ENCODE measurements around the gene GEMIN2. TPM values are rescaled to one million over a fixed set of nuclear protein-coding genes. Genes with fewer than 3 reads are reported as not detected.
A peak's percentile ranks its signal among the peaks of the same experiment; 100 is the strongest.

Gene GEMIN2
- total RNA-seq, 1 experiment from 2014 or later: 31.4 TPM

DNA sequence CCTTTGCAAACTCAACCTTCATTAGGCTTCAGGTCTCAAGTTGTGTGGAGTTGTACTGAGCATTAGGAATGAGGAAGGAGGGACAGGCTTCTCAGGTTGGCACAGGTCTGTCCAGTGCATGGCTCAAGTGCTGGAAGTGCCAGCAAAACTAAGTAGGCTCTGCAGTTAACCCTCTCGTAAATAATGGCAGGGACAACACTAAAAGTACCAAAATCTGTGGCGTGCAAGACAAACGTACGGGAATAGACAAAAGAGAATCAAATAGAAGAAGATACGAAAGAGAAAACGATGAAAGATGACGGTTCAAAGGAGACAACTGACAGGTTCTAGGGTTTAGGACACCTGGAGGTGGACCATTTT lies 55.4 kb downstream of the GEMIN2 start:
- CTCF ChIA-PET: interaction anchor here (0.6 to 1.0 kb wide), 4 partner anchors 62 to 199 kb away, joined by 3 to 9 read pairs (median 4); partner anchors contain the start of gene SEC23A
- BruUV-seq (replicated peaks): no TSS peak

DNA sequence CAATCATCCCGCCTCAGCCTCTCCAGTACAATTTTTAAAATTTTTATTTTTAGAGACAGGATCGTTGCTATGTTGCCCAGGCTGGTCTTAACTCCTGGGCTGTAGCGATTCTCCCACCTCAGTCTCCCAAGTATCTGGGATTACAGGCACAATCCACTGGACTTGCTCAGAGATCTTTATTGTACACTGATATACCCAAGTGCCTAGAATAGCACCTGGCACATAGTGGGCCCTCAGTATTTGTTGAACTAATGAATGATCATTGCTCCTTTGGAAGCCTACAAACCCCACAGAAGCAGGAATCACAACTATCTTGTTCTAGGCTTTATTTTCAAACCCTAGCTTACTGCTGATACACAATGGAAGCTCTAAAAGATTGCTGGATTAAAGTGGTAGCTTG lies 59.1 kb downstream of the GEMIN2 start:
- peaks cover 10% of the 10 kb centered on the region for H3K4me1 Mint-ChIP-seq (ENCODE audit: low read depth, unreplicated experiment)
- DNase-seq: no peak
- Histone ChIP-seq H3K9me3 (no peaks in the 10 kb centered on the region), H3K4me3 (ENCODE audit: low read depth, low read length) (no peak overlapping the region), H3K4me1 (peaks cover 15% of the 10 kb centered on the region; the same call in 1 of the 2 replicates), H3K27me3 (replicated peaks; ENCODE audit: control insufficient read depth, insufficient read depth, low read length) (no peaks in the 10 kb centered on the region), H3K36me3 (ENCODE audit: control insufficient read depth, insufficient read depth, low read length) (no peaks in the 10 kb centered on the region; the same call in 1 of the 2 replicates)
- BruUV-seq (replicated peaks): no TSS peak
- no peaks in the 10 kb centered on the region for H3K27me3 Mint-ChIP-seq (ENCODE audit: insufficient read depth, unreplicated experiment)
- no peak overlapping the region for H3K27ac Mint-ChIP-seq (ENCODE audit: unreplicated experiment)
- ChIA-PET POLR2A (interaction anchor here (0.6 kb wide), 1 partner anchor 48 kb away, joined by 4 read pairs; no protein-coding TSS in a partner anchor), CTCF (no interaction called here)
- peak overlapping the region; percentile 44 for H3K4me3 Mint-ChIP-seq (ENCODE audit: unreplicated experiment)
- TF ChIP-seq, protein P1, sequence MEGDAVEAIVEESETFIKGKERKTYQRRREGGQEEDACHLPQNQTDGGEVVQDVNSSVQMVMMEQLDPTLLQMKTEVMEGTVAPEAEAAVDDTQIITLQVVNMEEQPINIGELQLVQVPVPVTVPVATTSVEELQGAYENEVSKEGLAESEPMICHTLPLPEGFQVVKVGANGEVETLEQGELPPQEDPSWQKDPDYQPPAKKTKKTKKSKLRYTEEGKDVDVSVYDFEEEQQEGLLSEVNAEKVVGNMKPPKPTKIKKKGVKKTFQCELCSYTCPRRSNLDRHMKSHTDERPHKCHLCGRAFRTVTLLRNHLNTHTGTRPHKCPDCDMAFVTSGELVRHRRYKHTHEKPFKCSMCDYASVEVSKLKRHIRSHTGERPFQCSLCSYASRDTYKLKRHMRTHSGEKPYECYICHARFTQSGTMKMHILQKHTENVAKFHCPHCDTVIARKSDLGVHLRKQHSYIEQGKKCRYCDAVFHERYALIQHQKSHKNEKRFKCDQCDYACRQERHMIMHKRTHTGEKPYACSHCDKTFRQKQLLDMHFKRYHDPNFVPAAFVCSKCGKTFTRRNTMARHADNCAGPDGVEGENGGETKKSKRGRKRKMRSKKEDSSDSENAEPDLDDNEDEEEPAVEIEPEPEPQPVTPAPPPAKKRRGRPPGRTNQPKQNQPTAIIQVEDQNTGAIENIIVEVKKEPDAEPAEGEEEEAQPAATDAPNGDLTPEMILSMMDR (IDR thresholded peaks at IDR 0.05; ENCODE audit: insufficient read depth in 1 of 2, low read depth in 1 of 2, low read length in 1 of 2, severe bottlenecking in 1 of 2, unreplicated experiment in 1 of 2): no peak
- intact Hi-C loops (cut with micrococcal nuclease; ENCODE audit: unreplicated experiment): loop anchor here (5.0 kb wide), 1 partner anchor 194 kb away; no protein-coding TSS in a partner anchor
- H3K9me3 Mint-ChIP-seq (ENCODE audit: unreplicated experiment): no peaks in the 10 kb centered on the region
- H3K36me3 Mint-ChIP-seq (ENCODE audit: insufficient read depth, unreplicated experiment): peaks cover 20% of the 10 kb centered on the region

More for the DNA sequence above, 55.4 kb downstream of the GEMIN2 start:
- no peak for DNase-seq
- Mint-ChIP-seq H3K36me3 (ENCODE audit: insufficient read depth, unreplicated experiment) (peaks cover 23% of the 10 kb centered on the region), H3K27ac (ENCODE audit: unreplicated experiment) (peak overlapping the region; percentile 90), H3K4me3 (ENCODE audit: unreplicated experiment) (peak overlapping the region; percentile 95), H3K4me1 (ENCODE audit: low read depth, unreplicated experiment) (peaks cover 17% of the 10 kb centered on the region), H3K27me3 (ENCODE audit: insufficient read depth, unreplicated experiment) (no peaks in the 10 kb centered on the region), H3K9me3 (ENCODE audit: unreplicated experiment) (no peaks in the 10 kb centered on the region)
- Histone ChIP-seq H3K36me3 (ENCODE audit: control insufficient read depth, insufficient read depth, low read length) (no peaks in the 10 kb centered on the region), H3K4me1 (peaks cover 7% of the 10 kb centered on the region; the same call in 1 of the 2 replicates), H3K4me3 (ENCODE audit: low read depth, low read length) (peak overlapping the region; percentile 97), H3K27me3 (replicated peaks; ENCODE audit: control insufficient read depth, insufficient read depth, low read length) (no peaks in the 10 kb centered on the region), H3K9me3 (no peaks in the 10 kb centered on the region)
- POLR2A ChIA-PET: interaction anchor here (0.6 to 1.7 kb wide), 11 partner anchors 18 to 1836 kb away, joined by 3 to 34 read pairs (median 4); partner anchors contain the start of genes FBXO33, GEMIN2 and SEC23A
- intact Hi-C loops (cut with micrococcal nuclease; ENCODE audit: unreplicated experiment): no loop called here
- TF ChIP-seq, protein P1 (IDR thresholded peaks at IDR 0.05; ENCODE audit: insufficient read depth in 1 of 2, low read depth in 1 of 2, low read length in 1 of 2, severe bottlenecking in 1 of 2, unreplicated experiment in 1 of 2): no peak

DNA sequence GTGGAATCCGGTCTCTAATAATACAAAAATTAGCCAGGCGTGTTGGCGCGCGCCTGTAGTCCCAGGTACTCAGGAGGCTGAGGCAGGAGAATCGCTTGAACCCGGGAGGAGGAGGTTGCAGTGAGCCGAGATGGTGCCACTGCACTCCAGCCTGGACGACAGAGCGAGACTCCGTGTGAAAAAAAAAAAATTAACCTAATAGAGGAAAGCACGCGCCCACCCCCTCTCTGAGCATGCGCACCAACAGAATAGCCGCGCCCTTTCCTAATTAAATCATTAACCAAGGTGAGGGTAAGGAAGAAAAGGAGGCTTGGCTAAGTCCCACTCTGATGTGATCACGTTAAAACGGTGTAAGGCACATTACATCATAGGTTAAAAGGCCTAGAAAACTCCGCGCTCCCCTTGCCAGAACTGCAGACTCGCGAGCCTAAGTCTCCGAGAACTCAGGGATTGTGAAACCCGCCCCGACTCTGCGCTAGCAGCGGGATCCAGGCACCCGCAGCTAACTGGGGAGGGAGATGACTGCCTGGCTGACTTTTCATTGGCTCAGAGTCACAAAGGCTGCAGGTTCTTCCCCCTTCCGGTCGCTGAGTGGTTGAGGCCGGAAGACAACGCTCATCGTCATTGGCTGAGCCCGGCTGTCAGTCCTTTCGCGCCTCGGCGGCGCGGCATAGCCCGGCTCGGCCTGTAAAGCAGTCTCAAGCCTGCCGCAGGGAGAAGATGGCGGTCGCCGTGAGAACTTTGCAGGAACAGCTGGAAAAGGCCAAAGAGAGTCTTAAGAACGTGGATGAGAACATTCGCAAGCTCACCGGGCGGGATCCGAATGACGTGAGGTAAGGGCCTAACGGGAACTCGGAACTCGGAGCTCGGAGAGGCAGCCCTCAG lies 60.7 kb downstream of the GEMIN2 start, which contains the start of gene PNN:
PNN (plus strand) TSS at position 695 of the 885 bp plus-strand sequence; CDS start at position 721, 26 bp downstream.
- no TSS peak for BruUV-seq (replicated peaks)
- TF ChIP-seq, protein P1 (IDR thresholded peaks at IDR 0.05; ENCODE audit: insufficient read depth in 1 of 2, low read depth in 1 of 2, low read length in 1 of 2, severe bottlenecking in 1 of 2, unreplicated experiment in 1 of 2): no peak
- peak; percentile 98 to 99 for DNase-seq
- no peaks in the 10 kb centered on the region for H3K27me3 Mint-ChIP-seq (ENCODE audit: insufficient read depth, unreplicated experiment)
- intact Hi-C loops (cut with micrococcal nuclease; ENCODE audit: unreplicated experiment): loop anchor here (1.0 to 5.0 kb wide), 6 partner anchors 53 to 258 kb away; partner anchors contain the start of genes FBXO33 and GEMIN2
- Histone ChIP-seq H3K36me3 (ENCODE audit: control insufficient read depth, insufficient read depth, low read length) (peaks cover 1% of the 10 kb centered on the region; the same call in 1 of the 2 replicates), H3K9me3 (no peaks in the 10 kb centered on the region), H3K27me3 (replicated peaks; ENCODE audit: control insufficient read depth, insufficient read depth, low read length) (no peaks in the 10 kb centered on the region), H3K4me1 (0 out of 2 replicates have a peak, but pooled peaks cover 8% of the 10 kb centered on the region), H3K4me3 (ENCODE audit: low read depth, low read length) (peak within 1 kb of the TSS; percentile 58)
- ChIA-PET CTCF (no interaction called here), POLR2A (interaction anchor here (0.6 to 1.4 kb wide), 4 partner anchors 29 to 257 kb away, joined by 3 to 6 read pairs (median 4); partner anchors contain the start of gene FBXO33)
- H3K36me3 Mint-ChIP-seq (ENCODE audit: insufficient read depth, unreplicated experiment): peaks cover 10% of the 10 kb centered on the region
- peak within 1 kb of the TSS; percentile 92 for H3K4me3 Mint-ChIP-seq (ENCODE audit: unreplicated experiment)
- no peaks in the 10 kb centered on the region for H3K9me3 Mint-ChIP-seq (ENCODE audit: unreplicated experiment)
- H3K4me1 Mint-ChIP-seq (ENCODE audit: low read depth, unreplicated experiment): peaks cover 7% of the 10 kb centered on the region
- H3K27ac Mint-ChIP-seq (ENCODE audit: unreplicated experiment): peak within 1 kb of the TSS; percentile 98

Data from Caco-2 (cell line).